ENCODE data around the gene GPATCH1. TPM values are rescaled to one million over a fixed set of nuclear protein-coding genes. Genes with fewer than 3 reads are reported as not detected.

GPATCH1 gene
- total and polyA plus RNA-seq, 9 of the 15 experiments (the other 6 are each of a cell fraction or from before 2014, with no cell fraction given): 3.7 to 9.7 (median 7.7) TPM

GRCh38 chr19:33177417-33177979 lies 96.5 kb downstream of the GPATCH1 start (continued):
- TF ChIP-seq PTRF (tag; IDR thresholded peaks at IDR 0.05) (no peak), HEY1 (CRISPR knock-in tag; IDR thresholded peaks at IDR 0.05; ENCODE audit: borderline replicate concordance) (no peak), HMG20A (CRISPR knock-in tag; conservative IDR thresholded peaks at IDR 0.05) (no peak), SIX5 (IDR thresholded peaks at IDR 0.05; ENCODE audit: borderline replicate concordance in 1 of 2, insufficient read depth in 1 of 2, low read depth in 1 of 2, low read length in 2 of 2) (no peak), MECOM (CRISPR knock-in tag; IDR thresholded peaks at IDR 0.05) (no peak), MYNN (IDR thresholded peaks at IDR 0.05) (no peak), MYNN (CRISPR knock-in tag; IDR thresholded peaks at IDR 0.05) (no peak), ZNF766 (CRISPR knock-in tag; conservative IDR thresholded peaks at IDR 0.05) (no peak), ATF1 (CRISPR knock-in tag; IDR thresholded peaks at IDR 0.05) (no peak), ATF1 (tag; IDR thresholded peaks at IDR 0.05) (no peak; the same call in 1 of the 2 replicates), BRD4 (IDR thresholded peaks at IDR 0.05) (no peak), GTF2A2 (tag; IDR thresholded peaks at IDR 0.05) (no peak), ARID2 (IDR thresholded peaks at IDR 0.05) (no peak), CBFA2T2 (conservative IDR thresholded peaks at IDR 0.05) (no peak), ZNF23 (CRISPR knock-in tag; IDR thresholded peaks at IDR 0.05) (no peak), HNRNPL (IDR thresholded peaks at IDR 0.05; ENCODE audit: low read depth, low read length) (no peak), ZFP30 (CRISPR knock-in tag; IDR thresholded peaks at IDR 0.05; ENCODE audit: borderline replicate concordance) (no peak), SMAD1 (IDR thresholded peaks at IDR 0.05; ENCODE audit: low read depth, low read length, partially characterized antibody) (no peak), NRF1 (conservative IDR thresholded peaks at IDR 0.05 in 1 of 2, IDR thresholded peaks at IDR 0.05 in 1 of 2) (no peak), NCOA1 (IDR thresholded peaks at IDR 0.05; ENCODE audit: low read depth) (no peak), U2AF1 (optimal IDR thresholded peaks at IDR 0.05; ENCODE audit: low read depth, low read length) (no peak), KDM1A (IDR thresholded peaks at IDR 0.05) (no peak), NBN (IDR thresholded peaks at IDR 0.05; ENCODE audit: low read depth) (no peak), CBFA2T3 (IDR thresholded peaks at IDR 0.05) (peak; percentile 36), PTBP1 (IDR thresholded peaks at IDR 0.05; ENCODE audit: low read depth, low read length) (no peak)
- TF ChIP-seq, protein P1, sequence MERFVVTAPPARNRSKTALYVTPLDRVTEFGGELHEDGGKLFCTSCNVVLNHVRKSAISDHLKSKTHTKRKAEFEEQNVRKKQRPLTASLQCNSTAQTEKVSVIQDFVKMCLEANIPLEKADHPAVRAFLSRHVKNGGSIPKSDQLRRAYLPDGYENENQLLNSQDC (CRISPR knock-in tag; IDR thresholded peaks at IDR 0.05): no peak
- TF ChIP-seq, protein P2, sequence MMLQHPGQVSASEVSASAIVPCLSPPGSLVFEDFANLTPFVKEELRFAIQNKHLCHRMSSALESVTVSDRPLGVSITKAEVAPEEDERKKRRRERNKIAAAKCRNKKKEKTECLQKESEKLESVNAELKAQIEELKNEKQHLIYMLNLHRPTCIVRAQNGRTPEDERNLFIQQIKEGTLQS (IDR thresholded peaks at IDR 0.05): no peak
- TF ChIP-seq, protein P2 (CRISPR knock-in tag; conservative IDR thresholded peaks at IDR 0.05): no peak
- TF ChIP-seq, protein P3, sequence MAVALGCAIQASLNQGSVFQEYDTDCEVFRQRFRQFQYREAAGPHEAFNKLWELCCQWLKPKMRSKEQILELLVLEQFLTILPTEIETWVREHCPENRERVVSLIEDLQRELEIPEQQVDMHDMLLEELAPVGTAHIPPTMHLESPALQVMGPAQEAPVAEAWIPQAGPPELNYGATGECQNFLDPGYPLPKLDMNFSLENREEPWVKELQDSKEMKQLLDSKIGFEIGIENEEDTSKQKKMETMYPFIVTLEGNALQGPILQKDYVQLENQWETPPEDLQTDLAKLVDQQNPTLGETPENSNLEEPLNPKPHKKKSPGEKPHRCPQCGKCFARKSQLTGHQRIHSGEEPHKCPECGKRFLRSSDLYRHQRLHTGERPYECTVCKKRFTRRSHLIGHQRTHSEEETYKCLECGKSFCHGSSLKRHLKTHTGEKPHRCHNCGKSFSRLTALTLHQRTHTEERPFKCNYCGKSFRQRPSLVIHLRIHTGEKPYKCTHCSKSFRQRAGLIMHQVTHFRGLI (CRISPR knock-in tag; IDR thresholded peaks at IDR 0.05): no peak
- TF ChIP-seq, protein P4, sequence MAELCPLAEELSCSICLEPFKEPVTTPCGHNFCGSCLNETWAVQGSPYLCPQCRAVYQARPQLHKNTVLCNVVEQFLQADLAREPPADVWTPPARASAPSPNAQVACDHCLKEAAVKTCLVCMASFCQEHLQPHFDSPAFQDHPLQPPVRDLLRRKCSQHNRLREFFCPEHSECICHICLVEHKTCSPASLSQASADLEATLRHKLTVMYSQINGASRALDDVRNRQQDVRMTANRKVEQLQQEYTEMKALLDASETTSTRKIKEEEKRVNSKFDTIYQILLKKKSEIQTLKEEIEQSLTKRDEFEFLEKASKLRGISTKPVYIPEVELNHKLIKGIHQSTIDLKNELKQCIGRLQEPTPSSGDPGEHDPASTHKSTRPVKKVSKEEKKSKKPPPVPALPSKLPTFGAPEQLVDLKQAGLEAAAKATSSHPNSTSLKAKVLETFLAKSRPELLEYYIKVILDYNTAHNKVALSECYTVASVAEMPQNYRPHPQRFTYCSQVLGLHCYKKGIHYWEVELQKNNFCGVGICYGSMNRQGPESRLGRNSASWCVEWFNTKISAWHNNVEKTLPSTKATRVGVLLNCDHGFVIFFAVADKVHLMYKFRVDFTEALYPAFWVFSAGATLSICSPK (IDR thresholded peaks at IDR 0.05; ENCODE audit: borderline replicate concordance): no peak

Measured in K562 (cell line).